GM19468 (cell line): ENCODE data around the gene TLX2.

ENCODE experiments used
- ATAC-seq: cut with Tn5 transposase; IDR thresholded peaks from one replicate; pipeline ENCODE4 v1.9.1; 2021; ENCODE audit warnings: mild to moderate bottlenecking, moderate library complexity, moderate number of reproducible peaks; ENCODE audit not compliant: unreplicated experiment; ENCODE audit errors: extremely low read depth

The TLX2 gene

GRCh38 chr2:74530239-74531187 lies 16.3 kb downstream of the TLX2 start:
- no peak for ATAC-seq

- no peak for ATAC-seq
Observed at GRCh38 chr2:74531666-74532065, 17.4 kb downstream of the TLX2 start.

- no peak for ATAC-seq
Observed at GRCh38 chr2:74532222-74532621, 18.0 kb downstream of the TLX2 start.

- no peak for ATAC-seq
Observed at GRCh38 chr2:74533464-74533863, 19.2 kb downstream of the TLX2 start.

GRCh38 chr2:74534411-74534810 lies 20.2 kb downstream of the TLX2 start:
- no peak for ATAC-seq

- no peak for ATAC-seq
Observed at GRCh38 chr2:74535440-74535965, 21.3 kb downstream of the TLX2 start.

GRCh38 chr2:74536166-74536950 lies 22.1 kb downstream of the TLX2 start:
- ATAC-seq, result no peak

GRCh38 chr2:74537140-74537539 lies 22.9 kb downstream of the TLX2 start:
- ATAC-seq, result no peak

GRCh38 chr2:74538881-74539339 lies 24.7 kb downstream of the TLX2 start:
- no peak for ATAC-seq

GRCh38 chr2:74540291-74540690 lies 26.0 kb downstream of the TLX2 start:
- ATAC-seq, result no peak

- ATAC-seq, result no peak
Observed at GRCh38 chr2:74542978-74543377, 28.7 kb downstream of the TLX2 start.

GRCh38 chr2:74544634-74545033 lies 30.4 kb downstream of the TLX2 start:
- ATAC-seq, result no peak

- ATAC-seq, result no peak
Observed at GRCh38 chr2:74546004-74546403, 31.8 kb downstream of the TLX2 start.

- no peak for ATAC-seq
Observed at GRCh38 chr2:74548285-74548899, 34.1 kb downstream of the TLX2 start.

- ATAC-seq, result no peak
Observed at GRCh38 chr2:74548900-74549826, 34.9 kb downstream of the TLX2 start.

GRCh38 chr2:74550231-74550630 lies 36.0 kb downstream of the TLX2 start:
- no peak for ATAC-seq

GRCh38 chr2:74551530-74551929 lies 37.3 kb downstream of the TLX2 start:
- no peak for ATAC-seq

- no peak for ATAC-seq
Observed at GRCh38 chr2:74551942-74552913, 38.0 kb downstream of the TLX2 start.
